Left hindlimb (tissue), 1 donor: ENCODE data around the gene LIPF.
"Not testable (repeated sequence)": the region's sequence is repeated elsewhere in the genome, so short reads cannot be mapped to it uniquely, and the experiment has no call there.

Experiments
- DNase-seq: peaks from one replicate; pipeline ENCODE4 v3.0.0-alpha.2; 2018

The LIPF gene

GRCh38 chr10:88680958-88681357 is 16.7 kb downstream of the LIPF start:
- no peak for DNase-seq

GRCh38 chr10:88682491-88682890 is 18.2 kb downstream of the LIPF start:
- no peak for DNase-seq

GRCh38 chr10:88687853-88688467 is 23.7 kb downstream of the LIPF start:
- DNase-seq = no peak

- no peak for DNase-seq
These were observed 25.1 kb downstream of the LIPF start for GRCh38 chr10:88689366-88689765.

GRCh38 chr10:88693392-88694020 is 29.3 kb downstream of the LIPF start:
- DNase-seq = no peak

GRCh38 chr10:88702848-88703597 is 38.8 kb downstream of the LIPF start:
- no peak for DNase-seq

GRCh38 chr10:88705958-88706357 is 41.7 kb downstream of the LIPF start, which contains the start of gene LIPK:
Gene LIPK, plus strand, starts transcription at chr10:88706249. Its CDS starts 18,295 bp downstream, at chr10:88724544.
- no peak for DNase-seq

- no peak for DNase-seq
These were observed 43.4 kb downstream of the LIPF start for GRCh38 chr10:88707429-88708155.

- not testable (repeated sequence) for DNase-seq
These were observed 45.1 kb downstream of the LIPF start for GRCh38 chr10:88709361-88709760.

- no peak for DNase-seq
These were observed 51.3 kb downstream of the LIPF start for GRCh38 chr10:88715517-88715916.

- no peak for DNase-seq
These were observed 57.1 kb downstream of the LIPF start for GRCh38 chr10:88721392-88721791.

GRCh38 chr10:88725798-88726197 is 61.6 kb downstream of the LIPF start:
- no peak for DNase-seq

GRCh38 chr10:88728107-88728763 is 64.0 kb downstream of the LIPF start:
- no peak for DNase-seq
